Heart right ventricle (tissue), 16 donors: ENCODE data around the gene SOX21. TPM values are rescaled to one million over a fixed set of nuclear protein-coding genes. Genes with fewer than 3 reads are reported as not detected.

Source experiments
- ATAC-seq, 8 donors: fragments of 200-7000 bp; cut with Tn5 transposase; one replicate each; pipeline ENCODE4 v1.9.1; 2020; ENCODE audit warnings: mild to moderate bottlenecking in 8 of 8, moderate library complexity in 8 of 8, moderate number of reproducible peaks in 1 of 8
- DNase-seq, 2 donors: peaks; one replicate each; pipeline ENCODE4 v3.0.0-alpha.2; 2020
- H3K27ac ChIP-seq, 10 donors: fragments of 200-600 bp; sonication (generic) in 2 of 10; one replicate each; pipeline versions ENCODE4 v1.5.0 to v1.8.0; 2020 to 2022; ENCODE audit warnings: mild to moderate bottlenecking in 3 of 10
- H3K27me3 ChIP-seq, 7 donors: fragments of 200-600 bp; one replicate each; pipeline ENCODE4 v1.8.0; 2021 to 2022; ENCODE audit warnings: mild to moderate bottlenecking in 2 of 7
- H3K36me3 ChIP-seq, 9 donors: fragments of 200-600 bp; sonication (generic) in 1 of 9; one replicate each; pipeline versions ENCODE4 v1.5.0 to v1.8.0; 2020 to 2022; ENCODE audit warnings: mild to moderate bottlenecking in 2 of 9
- H3K4me1 ChIP-seq, 9 donors: fragments of 200-600 bp; sonication (generic) in 1 of 9; one replicate each; pipeline versions ENCODE4 v1.5.0 to v1.8.0; 2020 to 2022; ENCODE audit warnings: mild to moderate bottlenecking in 4 of 9
- H3K4me3 ChIP-seq, 10 donors: fragments of 200-600 bp; sonication (generic) in 2 of 10; one replicate each; pipeline versions ENCODE4 v1.5.0 to v1.8.0; 2020 to 2022; ENCODE audit warnings: mild to moderate bottlenecking in 7 of 10, moderate library complexity in 2 of 10
- H3K9me3 ChIP-seq, 11 donors: fragments of 200-600 bp in 10 of 11; sonication (generic) in 2 of 11; one replicate each; pipeline versions ENCODE4 v1.5.0 to v1.8.0; 2013 to 2022; ENCODE audit warnings: mild to moderate bottlenecking in 2 of 11, control low read depth in 1 of 11, moderate library complexity in 1 of 11
- CTCF ChIP-seq, 9 donors: fragments of 200-600 bp; sonication (generic) in 2 of 9; IDR thresholded peaks; one replicate each; pipeline versions ENCODE4 v1.5.0 to v1.8.0; 2021 to 2022; ENCODE audit warnings: antibody characterized with exemption in 9 of 9, mild to moderate bottlenecking in 5 of 9, moderate library complexity in 1 of 9
- WGBS, 2 donors: extraction: QIAGEN DNeasy Blood & Tissue Kit; methylation state at CpG; one replicate each; pipeline ENCODE4 v1.1.7; 2013; ENCODE audit warnings: inconsistent platforms in 1 of 2; 5-methylcytosine and 5-hydroxymethylcytosine counted together
- intact Hi-C, 10 donors: fragments of 100-400 bp; cut with DNase I; formaldehyde crosslinking; loops; one replicate each; pipeline versions ENCODE4 v1.11.1 to v1.14.2; 2022
- polyA plus RNA-seq, 2 donors: library from polyadenylated mRNA; stranded (reverse); fragments of 200-250 nt; gene quantifications; one replicate each; pipeline ENCODE4 v1.2.3, GENCODE V29; 2013
- total RNA-seq, 10 donors: library from RNA; stranded (reverse); fragmentation: NEBNext Ultra II Directional in 3 of 10; extraction: Animal tissue kit (Norgen Biotek cat#: 25700) in 3 of 10; gene quantifications; one replicate each; pipeline versions ENCODE4 v1.2.1 to v1.2.4, GENCODE V29; 2021 to 2023
- donor health status: Arrhythmogenic right ventricular cardiomyopathy.
- donor health status: ischemic (EF 13 %, LVEDD 7.1; RV severe dilation, severe dysfunction).
- donor health status: healthy with polysubstance abuse.
- donor health status: DM: no; HTN: yes; CAD: no.
- donor health status: DM: no; HTN: no; CAD: no.
- donor health status: ischemic (EF 25% LVEDD 6.9; RV normal size, moderate dysfunction).
- donor health status: ischemic (EF 25% LVEDD 5.7; RV mildly dilated, moderate dysfunction).
- donor health status: healthy.
- donor health status: DM: yes; HTN: yes; CAD: no.
- donor health status: Ischemic cardiomyopathy.
- donor health status: ischemic (EF 35%, LVEDD 5.7; RV mildly dilated, moderate dysfunction).
- donor health status: nonischemic (EF 11% LVEDD 7.7; RV severe dilation, severe dysfunction).
- donor health status: DM: yes; HTN: yes; CAD: no.
- donor health status: PGD.
- donor health status: ischemic (EF 29% LVEDD 5.4; RV normal size, mild dysfunction).
- donor health status: nonischemic (EF 23%, LVEDD 6.1; RV moderate dilation, normal function).

SOX21 gene
- total and polyA plus RNA-seq, 12 donors: not detected

- H3K36me3 ChIP-seq: no peaks in the 10 kb centered on the region
- no peak for DNase-seq
- WGBS, 2 donors: 53 to 54% methylated on average over 5 of the region's 5 CpGs
- H3K4me3 ChIP-seq: no peak overlapping the region
- no peak for ATAC-seq
- intact Hi-C loops: loop anchor here in 3 of 10 donors (10.0 kb wide), 2 partner anchors 481 to 731 kb away; no protein-coding TSS in a partner anchor
- no peak overlapping the region for H3K27ac ChIP-seq
- no peaks in the 10 kb centered on the region for H3K4me1 ChIP-seq
- H3K9me3 ChIP-seq: no peaks in the 10 kb centered on the region
- no peak for TF ChIP-seq CTCF (IDR thresholded peaks at IDR 0.05)
- H3K27me3 ChIP-seq: peaks cover 0 to 35% (median 22%) of the 10 kb centered on the region in 7 donors
These were observed 38.5 kb downstream of the SOX21 start for GRCh38 chr13:94673851-94674250.

- H3K27ac ChIP-seq: no peak overlapping the region
- no peaks in the 10 kb centered on the region for H3K9me3 ChIP-seq
- ATAC-seq: no peak
- H3K4me3 ChIP-seq: no peak overlapping the region
- DNase-seq: no peak
- peaks cover 0 to 30% (median 14%) of the 10 kb centered on the region in 7 donors for H3K27me3 ChIP-seq
- TF ChIP-seq CTCF (IDR thresholded peaks at IDR 0.05): no peak
- no peaks in the 10 kb centered on the region for H3K4me1 ChIP-seq
- H3K36me3 ChIP-seq: no peaks in the 10 kb centered on the region
- intact Hi-C loops: loop anchor here in 3 of 10 donors (10.0 kb wide), 2 partner anchors 482 to 732 kb away; no protein-coding TSS in a partner anchor
- WGBS, 2 donors: 79 to 86% methylated on average over 2 of the region's 2 CpGs
These were observed 39.9 kb downstream of the SOX21 start for GRCh38 chr13:94672400-94672799.

DNA sequence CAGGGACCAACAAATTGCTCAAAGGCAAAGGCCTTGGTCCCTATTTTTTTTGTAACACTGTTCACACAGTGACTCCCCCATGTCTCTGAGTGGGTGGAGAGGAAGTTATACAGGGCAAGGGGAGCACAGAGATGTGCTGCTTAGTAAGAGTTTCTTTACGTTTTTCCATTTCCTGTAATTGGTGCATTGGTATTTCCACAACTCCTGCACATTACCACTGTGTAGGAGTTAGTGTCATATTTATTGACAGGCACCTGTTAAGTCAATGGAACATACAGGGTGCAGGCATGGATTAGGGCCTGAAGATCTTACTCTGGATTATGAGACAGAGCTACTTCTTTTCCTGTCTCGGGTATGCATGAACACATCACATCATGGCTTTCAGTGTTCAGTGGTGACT is 45.2 kb downstream of the SOX21 start:
- ATAC-seq (no peak), DNase-seq (no peak)
- intact Hi-C loops: no loop called here
- Histone ChIP-seq H3K27ac (no peak overlapping the region), H3K4me1 (no peaks in the 10 kb centered on the region), H3K4me3 (no peak overlapping the region), H3K9me3 (no peaks in the 10 kb centered on the region), H3K36me3 (no peaks in the 10 kb centered on the region), H3K27me3 (peaks cover 0 to 50% (median 29%) of the 10 kb centered on the region in 7 donors)
- WGBS, 2 donors: 61 to 72% methylated on average over 2 of the region's 2 CpGs
- no peak for TF ChIP-seq CTCF (IDR thresholded peaks at IDR 0.05)

GRCh38 chr13:94666065-94666464 is 46.3 kb downstream of the SOX21 start:
- no peak overlapping the region for H3K4me3 ChIP-seq
- ATAC-seq (no peak), DNase-seq (no peak)
- H3K4me1 ChIP-seq: no peaks in the 10 kb centered on the region
- no peaks in the 10 kb centered on the region for H3K36me3 ChIP-seq
- H3K9me3 ChIP-seq: no peaks in the 10 kb centered on the region
- intact Hi-C loops: no loop called here
- H3K27me3 ChIP-seq: peaks cover 0 to 61% (median 37%) of the 10 kb centered on the region in 7 donors
- no peak overlapping the region for H3K27ac ChIP-seq
- TF ChIP-seq CTCF (IDR thresholded peaks at IDR 0.05): no peak
- 87% methylated on average over 7 of the region's 7 CpGs for WGBS, 2 donors
